Measurements from ENCODE around the gene PEDS1.

DNA sequence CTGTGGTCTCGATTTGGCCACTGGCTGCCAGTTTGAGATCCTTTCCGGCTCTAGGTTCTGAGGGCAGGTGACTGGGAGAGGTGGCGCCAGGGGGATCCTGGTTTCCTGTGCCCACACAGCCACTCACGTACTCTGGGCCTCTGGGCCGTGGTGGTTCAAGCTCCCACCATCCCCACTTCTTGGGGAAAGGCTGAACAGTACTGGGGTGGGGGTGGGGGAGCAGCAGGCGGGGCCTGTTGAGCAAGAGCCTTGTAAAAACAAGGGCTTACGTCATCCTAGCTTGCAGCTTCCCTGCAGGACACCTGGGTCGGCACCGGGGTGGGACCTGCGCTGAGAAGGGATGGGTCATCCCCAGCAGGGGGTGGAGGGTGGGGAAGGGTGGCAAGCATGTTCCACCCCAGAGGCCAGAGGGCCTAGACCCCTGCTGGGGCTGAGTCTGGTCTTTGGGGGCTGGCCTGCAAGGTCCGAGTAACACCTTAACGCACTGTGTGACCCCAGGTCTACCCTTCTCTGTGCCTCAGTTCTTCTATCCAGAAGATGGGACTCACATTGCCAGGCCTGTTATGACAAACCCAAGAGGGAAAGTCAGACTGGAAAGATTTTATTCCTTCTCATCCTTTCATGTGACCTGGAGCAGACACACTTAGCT is 34.0 kb upstream of the PEDS1 start:
- TF ChIP-seq CTCF (IDR thresholded peaks at IDR 0.05; ENCODE audit: low read length), result no peak
- TF ChIP-seq EZH2 (IDR thresholded peaks at IDR 0.05; ENCODE audit: borderline replicate concordance, low read length), result no peak

Data from OCI-LY1 (cell line).